Measurements from ENCODE around the gene PLEK.

- TF ChIP-seq CTCF (IDR thresholded peaks at IDR 0.05) (no peak), POLR2A (IDR thresholded peaks at IDR 0.05) (no peak)
Observed at GRCh38 chr2:68390586-68390985, 25.5 kb downstream of the PLEK start.

Data from heart left ventricle (tissue), 13 donors.